Vagina (tissue), 2 donors: ENCODE data around the gene ZNF583. TPM values are rescaled to one million over a fixed set of nuclear protein-coding genes. Genes with fewer than 3 reads are reported as not detected.

Source experiments
- DNase-seq, 2 donors: peaks; one replicate each; pipeline ENCODE4 v3.0.0-alpha.2; 2017; ENCODE audit errors: extremely low spot score in 2 of 2
- H3K27ac ChIP-seq: fragments of 200-600 bp; sonication (generic); one replicate; pipeline ENCODE4 v1.5.1; 2019
- H3K27me3 ChIP-seq: fragments of 200-600 bp; sonication (generic); one replicate; pipeline ENCODE4 v1.5.1; 2019
- H3K36me3 ChIP-seq, 2 donors: fragments of 200-600 bp; sonication (generic); one replicate each; pipeline ENCODE4 v1.5.1; 2017 to 2019
- H3K4me1 ChIP-seq: fragments of 200-600 bp; sonication (generic); one replicate; pipeline ENCODE4 v1.5.1; 2019
- H3K4me3 ChIP-seq, 2 donors: fragments of 200-600 bp; sonication (generic); 1 replicate in 1 of 2; 2 replicates in 1 of 2; pipeline ENCODE4 v1.5.1; 2016 to 2019
- H3K9me3 ChIP-seq: fragments of 200-600 bp; sonication (generic); one replicate; pipeline ENCODE4 v1.5.1; 2019
- CTCF ChIP-seq, 3 experiments: fragments of 450-650 bp in 2 of 3; fragments of 200-600 bp in 1 of 3; sonication (generic) in 1 of 3; IDR thresholded peaks; one replicate each; pipeline ENCODE4 v1.5.1; 2017 to 2019; ENCODE audit warnings: antibody characterized with exemption in 3 of 3, mild to moderate bottlenecking in 2 of 3, moderate library complexity in 2 of 3
- POLR2A ChIP-seq, 2 donors: fragments of 450-650 bp; IDR thresholded peaks; one replicate each; pipeline ENCODE4 v1.6.1; 2017; ENCODE audit warnings: antibody characterized with exemption in 2 of 2, mild to moderate bottlenecking in 2 of 2, moderate library complexity in 2 of 2
- POLR2AphosphoS5 ChIP-seq, 2 donors: sonication (generic); formaldehyde crosslinking; IDR thresholded peaks; one replicate each; pipeline ENCODE4 v1.9.0; 2017; ENCODE audit warnings: antibody characterized with exemption in 2 of 2, mild to moderate bottlenecking in 2 of 2, low read depth in 1 of 2; ENCODE audit not compliant: insufficient read depth in 1 of 2
- intact Hi-C: fragments of 100-400 bp; cut with DNase I; formaldehyde crosslinking; loops from one replicate; pipeline ENCODE4 v1.15.1; 2023
- total RNA-seq: library from RNA; depleted of rRNA; stranded (reverse); fragments of >200 nt; gene quantifications from one replicate; pipeline ENCODE4 v1.2.3, GENCODE V29; 2016

The ZNF583 gene
- total RNA-seq, 1 donor from 2014 or later = 2.2 TPM

GRCh38 chr19:56476093-56476492 lies 72.0 kb downstream of the ZNF583 start:
- intact Hi-C loops = loop anchor here (10.0 kb wide), 1 partner anchor 89 kb away; the partner anchor contains the start of gene ZNF470
- DNase-seq = no peak
- TF ChIP-seq POLR2A (IDR thresholded peaks at IDR 0.05) = no peak
- no peak for TF ChIP-seq POLR2AphosphoS5 (IDR thresholded peaks at IDR 0.05; ENCODE audit: insufficient read depth in 1 of 2, low read depth in 1 of 2)
- no peak for TF ChIP-seq CTCF (IDR thresholded peaks at IDR 0.05)
- Histone ChIP-seq H3K36me3 (peaks cover 0 to 25% of the 10 kb centered on the region in 2 donors), H3K27me3 (no peaks in the 10 kb centered on the region), H3K9me3 (peaks cover 26% of the 10 kb centered on the region), H3K4me1 (peaks cover 20% of the 10 kb centered on the region), H3K4me3 (peak overlapping the region in 1 of 2 donors; percentile 54), H3K27ac (no peak overlapping the region)

Other genes starting within 250 kb of the ZNF583 start
- gene GALP, start 228.3 kb upstream of the ZNF583 start, total RNA-seq = not detected
- gene ZSCAN5B, start 206.5 kb upstream of the ZNF583 start, total RNA-seq = not detected
- not detected for gene ZSCAN5C, start 202.1 kb upstream of the ZNF583 start, total RNA-seq
- gene EDDM13, start 131.6 kb upstream of the ZNF583 start, total RNA-seq = 7.6 TPM
- gene ZSCAN5A, start 89.5 kb upstream of the ZNF583 start, total RNA-seq = 2.7 TPM
- 6.9 TPM for gene ZNF582, start 10.8 kb upstream of the ZNF583 start, total RNA-seq
- 2.5 TPM for gene ZNF667, start 73.0 kb downstream of the ZNF583 start, total RNA-seq
- gene ZNF471, start 103.5 kb downstream of the ZNF583 start, total RNA-seq = 4.2 TPM
- 7.1 TPM for gene ZFP28, start 134.6 kb downstream of the ZNF583 start, total RNA-seq
- gene ZNF470, start 163.1 kb downstream of the ZNF583 start, total RNA-seq = 3.2 TPM
- 11.8 TPM for gene ZNF71, start 191.0 kb downstream of the ZNF583 start, total RNA-seq
- gene SMIM17, start 238.8 kb downstream of the ZNF583 start, total RNA-seq = 0.98 TPM